ENCODE measurements around the gene CDK5. TPM values are rescaled to one million over a fixed set of nuclear protein-coding genes. Genes with fewer than 3 reads are reported as not detected.

CDK5 gene
- total RNA-seq, 2 donors from 2014 or later: 2.3 to 6.3 TPM

GRCh38 chr7:151035902-151036301, 21.8 kb downstream of the CDK5 start:
- TF ChIP-seq POLR2A (IDR thresholded peaks at IDR 0.05): no peak
- TF ChIP-seq CTCF (IDR thresholded peaks at IDR 0.05): no peak
- WGBS, 2 donors: 89 to 97% methylated on average over 15 to 17 of the region's 17 CpGs
- intact Hi-C loops (cut with DNase I): no loop called here
- H3K27me3 ChIP-seq: no peaks in the 10 kb centered on the region
- H3K4me3 ChIP-seq: no peak overlapping the region
- H3K36me3 ChIP-seq (replicated peaks in 1 of 2; ENCODE audit: insufficient read depth in 1 of 2, low read depth in 2 of 2): peaks cover 0 to 13% of the 10 kb centered on the region in 2 donors
- H3K27ac ChIP-seq: no peak overlapping the region
- H3K4me1 ChIP-seq: no peaks in the 10 kb centered on the region
- H3K9me3 ChIP-seq: no peaks in the 10 kb centered on the region
- DNase-seq: no peak
- ATAC-seq: no peak

- H3K36me3 ChIP-seq (replicated peaks in 1 of 2; ENCODE audit: insufficient read depth in 1 of 2, low read depth in 2 of 2): peaks cover 0 to 13% of the 10 kb centered on the region in 2 donors
These were observed 22.5 kb downstream of the CDK5 start for GRCh38 chr7:151035026-151035717.

GRCh38 chr7:151034312-151035025, 23.2 kb downstream of the CDK5 start:
- no peak overlapping the region for H3K4me3 ChIP-seq
- intact Hi-C loops (cut with DNase I): loop anchor here (5.0 kb wide), 1 partner anchor 73 kb away; no protein-coding TSS in a partner anchor
- 87 to 91% methylated on average over 7 to 21 of the region's 21 CpGs for WGBS, 2 donors
- H3K27me3 ChIP-seq: no peaks in the 10 kb centered on the region
- H3K36me3 ChIP-seq (replicated peaks in 1 of 2; ENCODE audit: insufficient read depth in 1 of 2, low read depth in 2 of 2): peaks cover 0 to 13% of the 10 kb centered on the region in 2 donors
- ATAC-seq: no peak
- TF ChIP-seq POLR2A (IDR thresholded peaks at IDR 0.05): no peak
- TF ChIP-seq CTCF (IDR thresholded peaks at IDR 0.05): no peak
- no peak overlapping the region for H3K27ac ChIP-seq
- H3K4me1 ChIP-seq: no peaks in the 10 kb centered on the region
- no peaks in the 10 kb centered on the region for H3K9me3 ChIP-seq
- DNase-seq: no peak

More at GRCh38 chr7:151035026-151035717, 22.5 kb downstream of the CDK5 start:
- no peak for DNase-seq
- H3K27me3 ChIP-seq: no peaks in the 10 kb centered on the region
- H3K4me3 ChIP-seq: no peak overlapping the region
- H3K9me3 ChIP-seq: no peaks in the 10 kb centered on the region
- 87 to 93% methylated on average over 15 to 21 of the region's 21 CpGs for WGBS, 2 donors
- TF ChIP-seq CTCF (IDR thresholded peaks at IDR 0.05) (no peak), POLR2A (IDR thresholded peaks at IDR 0.05) (no peak)
- ATAC-seq: no peak
- intact Hi-C loops (cut with DNase I): no loop called here
- no peaks in the 10 kb centered on the region for H3K4me1 ChIP-seq
- H3K27ac ChIP-seq: no peak overlapping the region

- DNase-seq (no peak), ATAC-seq (no peak)
- Histone ChIP-seq H3K27me3 (no peaks in the 10 kb centered on the region), H3K4me1 (peaks cover 3% of the 10 kb centered on the region), H3K36me3 (replicated peaks in 1 of 2; ENCODE audit: insufficient read depth in 1 of 2, low read depth in 2 of 2) (peaks cover 0 to 13% of the 10 kb centered on the region in 2 donors), H3K9me3 (no peaks in the 10 kb centered on the region), H3K4me3 (no peak overlapping the region), H3K27ac (no peak overlapping the region)
- no peak for TF ChIP-seq CTCF (IDR thresholded peaks at IDR 0.05)
- no peak for TF ChIP-seq POLR2A (IDR thresholded peaks at IDR 0.05)
- WGBS, 2 donors: 93% methylated on average over 3 to 5 of the region's 5 CpGs
- intact Hi-C loops (cut with DNase I): loop anchor here (5.0 kb wide), 1 partner anchor 73 kb away; no protein-coding TSS in a partner anchor
These were observed 23.8 kb downstream of the CDK5 start for GRCh38 chr7:151033864-151034249.

Measured in body of pancreas (tissue), 4 donors.